ENCODE data around the gene SSR1.
"Not testable (repeated sequence)": the region's sequence is repeated elsewhere in the genome, so short reads cannot be mapped to it uniquely, and the experiment has no call there.

SSR1 gene

DNA sequence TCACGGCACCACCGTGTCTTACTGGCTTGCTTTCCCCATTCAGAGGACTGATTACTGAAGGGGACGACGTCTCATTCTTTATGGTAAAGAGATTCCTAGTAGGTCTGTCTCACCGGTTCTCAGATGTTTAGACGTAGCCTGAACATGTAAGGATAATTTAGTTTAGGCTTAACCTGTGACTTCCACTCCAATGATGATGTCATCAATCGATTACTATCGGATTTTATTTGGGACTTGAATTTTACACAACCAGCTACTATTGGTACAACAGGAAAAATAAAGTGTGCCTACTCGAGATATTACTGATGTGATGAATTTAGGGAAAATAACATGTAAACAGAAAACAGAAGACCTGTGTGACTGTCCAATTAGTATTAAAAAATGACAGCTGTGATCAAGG is 4.5 kb upstream of the SSR1 start:
- DNase-seq (ENCODE audit: low spot score): no peak

DNA sequence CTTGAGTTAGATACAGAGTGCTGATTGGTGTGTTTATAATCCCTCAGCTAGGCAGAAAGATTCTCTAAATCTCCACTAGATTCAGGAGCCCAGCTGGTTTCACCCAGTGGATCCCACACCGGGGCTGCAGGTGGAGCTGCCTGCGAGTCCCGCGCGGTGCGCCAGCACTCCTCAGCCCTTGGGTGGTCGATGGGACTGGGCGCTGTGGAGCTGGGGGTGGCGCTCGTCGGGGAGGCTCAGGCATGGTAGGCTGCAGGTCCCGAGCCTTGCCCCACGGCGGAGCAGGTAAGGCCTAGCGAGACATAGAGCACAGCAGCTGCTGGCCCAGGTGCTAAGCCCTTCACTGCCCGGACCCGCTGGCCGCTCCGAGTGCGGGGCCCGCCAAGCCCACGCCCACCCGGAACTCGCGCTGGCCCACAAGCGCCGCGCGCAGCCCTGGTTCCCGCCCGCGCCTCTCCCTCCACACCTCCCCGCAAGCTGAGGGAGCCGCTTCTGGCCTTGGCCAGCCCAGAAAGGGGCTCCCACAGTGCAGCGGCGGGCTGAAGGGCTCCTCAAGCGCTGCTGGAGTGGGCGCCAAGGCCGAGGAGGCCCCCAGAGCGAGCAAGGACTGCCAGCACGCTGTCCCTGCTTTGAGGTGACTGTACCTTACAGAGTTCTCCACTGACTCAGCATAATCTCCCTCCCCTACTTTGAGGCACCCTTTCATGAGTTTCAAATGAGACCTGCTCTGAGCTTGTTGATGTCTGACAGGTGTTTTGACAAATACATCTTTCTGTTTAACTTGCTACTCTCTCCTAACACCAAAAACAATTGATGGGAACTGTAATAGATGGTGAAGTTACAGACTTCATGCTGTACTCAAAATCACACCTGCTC is 3.9 kb upstream of the SSR1 start:
- DNase-seq (ENCODE audit: low spot score): no peak

DNA sequence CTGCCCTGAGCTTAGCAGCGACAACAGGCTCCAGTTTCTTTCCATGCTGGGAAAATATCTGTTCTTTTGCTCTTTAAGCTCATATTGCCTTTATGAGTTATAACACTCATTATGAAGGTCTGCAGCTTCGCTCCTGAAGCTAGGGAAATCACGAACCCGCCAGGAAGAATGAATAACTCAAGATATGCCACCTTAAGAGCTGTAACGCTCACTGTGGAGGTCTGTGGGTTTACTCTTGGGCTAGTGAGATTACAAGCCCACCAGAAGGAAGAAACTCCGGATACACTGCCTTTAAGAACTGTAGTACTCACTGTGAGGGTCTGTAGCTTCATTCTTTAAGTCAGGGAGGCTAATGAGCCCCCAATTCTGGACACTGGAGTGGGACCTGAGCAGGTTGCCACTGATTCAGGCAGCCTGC is 3.0 kb upstream of the SSR1 start:
- DNase-seq (ENCODE audit: low spot score): no peak

DNA sequence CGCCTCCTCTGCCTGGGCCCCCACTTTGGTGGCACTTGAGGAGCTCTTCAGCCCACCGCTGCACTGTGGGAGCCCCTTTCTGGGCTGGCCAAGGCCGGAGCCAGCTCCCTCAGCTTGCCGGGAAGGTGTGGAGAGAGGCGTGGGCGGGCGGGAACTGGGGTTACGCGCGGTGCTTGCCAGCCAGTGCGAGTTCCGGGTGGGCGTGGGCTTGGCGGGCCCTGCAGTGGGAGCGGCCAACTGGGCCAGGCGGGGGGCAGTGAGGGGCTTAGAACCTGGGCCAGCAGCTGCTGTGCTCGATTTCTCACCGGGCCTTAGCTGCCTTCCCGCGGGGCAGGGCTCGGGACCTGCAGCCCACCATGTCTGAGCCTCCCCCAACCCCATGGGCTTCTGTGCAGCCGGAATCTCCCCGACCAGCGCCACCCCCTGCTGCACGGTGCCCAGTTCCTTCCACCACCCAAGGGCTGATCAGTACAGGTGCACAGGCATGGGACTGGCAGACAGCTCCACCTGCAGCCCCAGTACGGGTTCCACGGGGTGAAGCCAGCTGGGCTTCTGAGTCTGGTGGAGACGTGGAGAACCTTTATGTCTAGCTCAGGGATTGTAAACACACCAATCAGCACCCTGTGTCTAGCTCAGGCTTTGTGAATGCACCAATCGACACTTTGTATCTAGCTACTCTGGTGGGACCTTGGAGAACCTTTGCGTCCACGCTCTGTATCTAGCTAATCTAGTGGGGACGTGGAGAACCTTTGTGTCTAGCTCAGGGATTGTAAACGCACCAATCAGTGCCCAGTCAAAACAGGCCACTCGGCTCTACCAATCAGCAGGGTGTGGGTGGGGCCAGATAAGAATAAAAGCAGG is 2.3 kb upstream of the SSR1 start:
- DNase-seq (ENCODE audit: low spot score): not testable (repeated sequence)

DNA sequence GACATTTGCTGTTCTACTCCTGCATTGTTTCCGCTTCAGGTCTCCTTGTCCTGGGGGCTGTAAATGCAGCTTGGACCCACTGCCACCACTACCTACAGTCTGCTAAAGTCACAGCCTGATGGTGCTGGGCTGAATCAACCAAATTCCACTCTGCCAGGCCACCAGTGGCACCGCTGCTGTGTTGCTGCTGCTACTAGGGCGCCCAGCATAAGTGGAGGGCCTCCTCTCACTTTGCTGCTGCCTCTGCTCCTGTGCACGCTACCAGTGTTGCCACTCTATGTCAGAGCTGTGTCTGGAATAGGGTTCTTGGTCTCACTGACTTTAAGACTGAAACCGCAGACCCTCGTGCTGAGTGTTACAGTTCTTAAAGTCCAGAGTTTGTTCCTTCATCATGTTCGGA is 1.4 kb upstream of the SSR1 start:
- DNase-seq (ENCODE audit: low spot score): no peak

DNA sequence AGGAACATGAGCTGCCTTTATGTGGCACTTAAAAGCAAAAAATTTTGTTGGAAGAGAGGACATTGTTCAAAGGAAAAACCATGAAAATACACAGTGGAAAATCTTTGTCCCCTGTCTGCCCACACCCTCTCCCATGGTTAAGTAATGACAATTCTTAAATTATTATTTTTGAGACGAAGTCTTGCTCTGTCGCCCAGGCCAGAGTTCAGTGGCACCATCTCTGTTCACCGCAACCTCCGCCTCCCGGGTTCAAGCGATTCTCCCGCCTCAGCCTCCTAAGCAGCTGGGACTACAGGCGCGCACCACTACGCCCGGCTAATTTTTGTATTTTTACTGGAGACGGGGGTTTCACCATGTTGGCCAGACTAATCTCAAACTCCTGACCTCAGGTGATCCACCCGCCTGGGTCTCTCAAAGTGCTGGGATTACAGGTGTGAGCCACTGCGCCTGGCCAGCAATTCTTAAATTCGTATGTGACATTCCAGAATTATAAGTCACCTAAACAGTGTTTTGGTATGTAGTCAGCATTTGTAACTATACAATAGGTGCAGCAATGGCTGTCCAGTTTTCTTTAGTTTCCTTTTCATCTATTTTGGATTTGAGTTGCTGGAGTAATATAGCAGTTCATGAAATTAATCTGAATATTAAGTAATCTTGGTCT is 636 bp upstream of the SSR1 start:
- DNase-seq (ENCODE audit: low spot score): no peak

DNA sequence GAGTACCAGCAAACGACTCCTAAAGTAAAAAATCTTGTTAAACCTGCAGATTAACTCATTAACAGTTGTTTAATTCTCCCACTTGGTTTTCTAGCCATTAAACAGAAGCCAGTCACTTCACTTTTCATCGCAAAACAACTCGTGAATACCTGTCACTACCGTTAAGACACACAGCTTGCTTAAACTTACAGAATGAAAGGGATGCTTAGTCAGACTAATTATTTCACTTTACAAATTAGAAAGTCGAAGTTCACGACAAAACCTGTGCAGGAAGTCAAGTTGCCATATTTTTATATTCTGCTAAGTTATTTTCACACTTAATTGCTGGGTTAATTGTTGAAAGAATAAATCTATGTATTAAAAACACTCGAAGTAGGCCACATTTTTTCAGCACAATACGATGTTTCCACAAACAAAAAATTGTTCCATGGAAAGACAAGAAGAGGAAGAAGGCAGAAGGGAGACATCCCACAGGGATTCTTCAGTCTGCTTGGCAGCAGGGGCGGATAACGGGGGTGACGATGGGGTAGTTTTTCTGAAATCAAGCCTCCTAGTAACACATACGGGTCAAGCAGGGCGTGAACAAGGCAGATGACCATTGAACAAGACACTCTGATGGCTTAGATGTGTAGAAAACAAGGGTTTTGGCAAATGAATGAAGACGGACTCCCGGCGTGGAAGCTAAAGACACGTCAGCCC is 933 bp downstream of the SSR1 start:
- no peak for DNase-seq (ENCODE audit: low spot score)

DNA sequence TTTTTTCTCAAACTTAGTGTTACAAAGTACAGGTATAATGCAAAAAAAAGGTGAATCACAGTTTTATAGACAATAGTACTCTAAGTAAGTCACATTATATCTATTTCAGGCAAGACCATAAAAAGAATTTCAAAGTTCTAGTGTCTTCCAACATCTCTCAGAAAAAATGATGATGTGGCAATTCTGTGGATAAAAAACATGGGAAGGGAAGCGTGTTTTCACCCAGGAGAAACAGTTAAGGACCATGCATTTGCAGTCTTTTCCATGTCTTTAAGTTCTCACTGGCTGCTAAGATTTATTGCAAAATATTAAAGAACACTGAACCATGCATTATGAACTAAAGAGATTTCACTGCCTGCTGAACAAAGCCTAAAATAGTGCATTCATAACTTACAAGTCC is 1.8 kb downstream of the SSR1 start:
- DNase-seq (ENCODE audit: low spot score): no peak

DNA sequence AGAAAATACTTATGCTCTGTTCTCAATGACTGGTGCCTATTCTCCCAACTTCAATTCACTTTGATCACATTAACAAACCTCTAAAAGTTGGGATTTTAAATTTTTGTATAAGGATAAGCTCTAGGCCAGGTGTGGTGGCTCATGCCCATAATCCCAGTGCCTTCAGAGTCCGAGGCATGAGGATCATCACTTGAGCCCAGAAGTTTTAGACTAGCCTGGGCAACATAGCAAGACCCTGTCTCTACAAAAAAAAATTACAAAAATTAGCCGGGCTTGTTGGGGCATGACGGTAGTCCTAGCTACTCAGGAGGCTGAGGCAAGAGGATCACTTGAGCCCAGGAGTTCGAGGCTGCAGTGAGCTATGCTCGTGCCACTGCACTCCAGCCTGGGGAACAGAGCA is 3.9 kb downstream of the SSR1 start:
- DNase-seq (ENCODE audit: low spot score): no peak

DNA sequence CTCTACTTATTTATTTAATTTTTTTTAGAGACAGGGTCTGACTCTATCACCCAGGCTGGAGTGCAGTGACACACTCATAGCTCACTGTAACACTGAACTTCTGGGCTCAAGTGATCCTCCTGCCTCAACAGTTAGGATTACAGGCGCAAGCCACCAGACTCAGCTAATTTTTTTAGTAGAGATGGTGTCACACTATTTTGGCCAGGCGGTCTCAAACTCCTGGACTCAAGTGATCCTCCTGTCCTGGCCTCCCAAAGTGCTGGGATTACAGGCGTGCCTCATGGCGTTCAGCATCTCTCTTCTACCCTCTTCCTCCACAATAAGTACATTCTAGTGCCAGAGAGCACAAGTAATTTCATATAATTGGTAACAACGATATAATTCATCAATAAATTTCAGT is 5.5 kb downstream of the SSR1 start:
- DNase-seq (ENCODE audit: low spot score): no peak

DNA sequence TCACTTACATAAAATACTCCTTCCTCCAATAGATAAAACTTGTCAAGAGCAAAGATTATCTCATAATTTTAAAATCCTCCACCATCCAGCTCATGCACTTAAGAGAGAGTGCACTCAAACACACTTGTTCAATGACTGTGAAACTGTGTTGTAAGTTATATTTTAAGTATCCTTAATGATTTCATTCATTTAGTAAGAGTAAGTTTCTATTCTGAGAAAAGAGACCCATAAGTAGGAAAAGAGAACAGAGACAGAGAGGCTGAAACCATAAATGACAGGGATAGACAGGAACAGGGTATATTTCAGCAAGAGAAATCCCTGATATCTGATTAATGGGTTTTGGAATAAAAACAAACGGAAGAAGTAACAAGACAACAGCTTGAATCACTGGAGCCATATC is 8.2 kb downstream of the SSR1 start:
- no peak for DNase-seq (ENCODE audit: low spot score)

DNA sequence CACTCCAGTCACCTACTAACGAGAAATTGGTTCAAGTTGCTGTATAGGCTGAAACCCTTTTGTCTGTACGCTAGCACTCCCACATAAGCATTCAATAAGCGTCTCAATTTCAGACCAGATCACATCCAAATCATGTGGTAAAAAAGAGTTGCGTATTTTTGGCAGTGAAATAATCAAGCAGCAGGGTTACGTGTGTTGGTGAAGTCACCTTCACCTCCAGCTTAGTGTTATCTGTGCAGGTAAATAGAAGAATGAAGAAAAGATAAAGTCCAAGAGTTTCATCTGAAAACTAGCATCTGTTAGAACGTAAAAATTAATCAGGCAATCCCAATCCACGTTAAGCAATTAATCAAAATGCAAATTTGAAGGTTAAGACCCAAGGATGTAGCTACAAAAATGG is 11.3 kb downstream of the SSR1 start:
- DNase-seq (ENCODE audit: low spot score): no peak

DNA sequence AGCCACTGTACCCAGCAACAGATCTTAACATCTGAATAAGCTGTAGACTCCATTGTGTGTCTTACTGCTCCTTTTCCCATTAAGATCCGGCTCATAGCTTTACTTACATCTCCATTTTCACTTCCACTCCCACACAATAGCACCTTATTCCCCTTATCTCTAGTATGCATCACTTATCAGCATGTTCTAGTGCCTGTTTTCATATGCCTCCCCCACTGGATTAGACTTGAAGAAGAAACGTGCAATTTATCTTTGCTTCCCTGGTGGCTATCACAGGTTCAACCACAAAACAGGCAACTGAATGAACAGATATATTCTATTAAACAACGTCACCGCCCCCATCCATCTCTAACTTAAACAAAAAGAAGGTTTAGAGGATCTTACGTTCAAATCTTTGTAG is 12.1 kb downstream of the SSR1 start:
- no peak for DNase-seq (ENCODE audit: low spot score)

DNA sequence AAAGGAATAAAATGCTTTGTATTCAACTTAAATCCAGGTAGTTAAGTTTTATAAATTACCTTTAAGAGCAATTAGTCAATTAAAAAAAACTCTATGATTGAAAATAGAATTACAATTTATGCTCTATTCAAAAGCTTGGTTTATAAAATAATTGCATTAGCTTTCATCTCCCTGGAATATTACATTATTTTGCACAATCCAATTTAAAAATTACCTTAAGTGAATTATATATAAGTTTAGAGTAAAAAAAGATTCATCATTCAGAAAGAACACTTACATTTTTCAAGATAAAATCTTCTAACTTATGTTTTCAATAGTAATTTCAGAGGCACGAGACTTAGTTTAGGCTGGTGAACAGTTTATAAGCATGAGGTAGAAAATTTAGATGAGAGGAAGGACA is 14.9 kb downstream of the SSR1 start:
- DNase-seq (ENCODE audit: low spot score): no peak

DNA sequence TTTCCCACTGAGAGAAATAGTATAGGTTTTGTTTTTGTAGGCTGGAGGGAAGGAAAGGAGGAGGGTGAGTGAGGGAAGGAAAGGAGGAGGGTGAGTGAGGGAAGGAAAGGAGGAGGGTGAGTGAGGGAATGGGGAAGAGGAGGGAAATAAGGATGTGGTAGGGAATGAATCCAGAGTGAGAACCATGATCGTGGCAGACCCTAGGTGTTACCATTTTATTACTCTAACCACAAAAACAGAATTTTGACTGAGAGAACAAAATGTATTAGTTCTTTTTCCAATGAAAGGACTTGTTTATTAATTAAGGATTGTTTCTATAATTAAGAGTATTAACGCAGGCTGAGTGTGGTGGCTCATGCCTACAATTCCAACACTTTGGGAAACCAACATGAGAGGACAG is 16.4 kb downstream of the SSR1 start:
- DNase-seq (ENCODE audit: low spot score): no peak

DNA sequence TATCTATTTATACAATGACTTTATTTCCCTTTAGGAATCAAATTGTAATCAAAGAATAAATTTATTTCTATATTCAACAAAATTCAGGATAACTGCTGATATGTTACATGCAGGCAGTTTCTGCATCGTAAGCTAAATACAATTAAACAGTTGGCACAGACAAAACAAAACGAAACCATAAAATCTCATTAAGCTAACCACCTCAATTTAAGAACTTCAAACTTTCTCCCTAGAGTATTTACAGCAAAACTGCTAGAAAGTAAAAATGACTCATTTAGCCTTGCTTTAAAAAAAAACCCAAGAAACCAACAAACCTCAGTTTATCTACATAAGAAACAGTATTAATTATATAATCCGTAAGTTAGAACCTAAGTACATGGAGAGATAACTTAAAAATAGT is 17.1 kb downstream of the SSR1 start:
- DNase-seq (ENCODE audit: low spot score): no peak

DNA sequence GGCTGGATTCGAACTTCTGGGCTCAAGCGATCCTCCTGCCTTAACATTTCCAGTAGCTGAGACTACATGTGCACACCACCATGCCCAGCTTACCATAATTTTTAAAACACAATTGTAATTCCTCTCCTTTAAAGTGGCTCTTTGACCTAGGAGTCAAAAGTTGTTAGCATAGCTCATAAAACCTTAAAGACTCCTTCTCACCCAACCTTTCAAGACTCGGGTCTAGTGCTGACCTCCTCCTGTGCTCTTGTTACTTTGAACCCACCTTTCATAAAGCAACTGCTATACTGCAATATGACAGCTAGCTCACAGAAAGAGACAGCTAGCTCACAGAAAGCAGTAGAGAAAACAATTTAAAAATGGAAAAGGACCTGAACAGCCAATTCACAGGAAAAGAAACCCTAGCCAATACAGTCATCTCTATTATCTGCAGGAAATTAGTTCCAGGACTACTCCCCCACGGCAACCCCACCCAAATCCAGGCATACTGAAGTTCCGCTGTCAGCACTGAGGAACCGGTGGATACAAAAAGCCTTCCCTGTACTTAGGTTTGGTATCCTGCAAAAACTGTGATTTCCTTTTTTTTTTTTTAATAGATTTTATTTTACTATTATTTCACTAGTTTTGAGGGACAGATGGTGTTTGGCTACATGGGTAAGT is 20.3 kb downstream of the SSR1 start:
- DNase-seq (ENCODE audit: low spot score): no peak

DNA sequence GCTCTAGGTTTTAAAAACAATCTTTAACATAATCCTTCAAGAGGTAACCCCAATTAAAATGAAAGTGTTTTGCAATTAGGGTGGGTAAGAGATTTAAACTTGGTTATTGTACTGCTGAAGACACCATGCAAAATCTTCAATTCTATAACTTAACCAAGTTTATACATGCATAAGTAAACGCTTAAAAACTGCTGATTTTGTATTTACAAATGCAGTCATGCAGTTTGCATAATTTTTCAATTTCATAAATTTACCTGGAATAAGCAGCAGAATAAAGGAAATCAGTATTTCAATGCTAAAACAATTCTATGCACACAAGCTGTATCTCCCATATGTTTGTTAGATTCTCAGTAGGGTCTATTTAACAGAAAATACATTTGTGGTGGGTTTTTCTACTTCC is 22.9 kb downstream of the SSR1 start:
- no peak for DNase-seq (ENCODE audit: low spot score)

DNA sequence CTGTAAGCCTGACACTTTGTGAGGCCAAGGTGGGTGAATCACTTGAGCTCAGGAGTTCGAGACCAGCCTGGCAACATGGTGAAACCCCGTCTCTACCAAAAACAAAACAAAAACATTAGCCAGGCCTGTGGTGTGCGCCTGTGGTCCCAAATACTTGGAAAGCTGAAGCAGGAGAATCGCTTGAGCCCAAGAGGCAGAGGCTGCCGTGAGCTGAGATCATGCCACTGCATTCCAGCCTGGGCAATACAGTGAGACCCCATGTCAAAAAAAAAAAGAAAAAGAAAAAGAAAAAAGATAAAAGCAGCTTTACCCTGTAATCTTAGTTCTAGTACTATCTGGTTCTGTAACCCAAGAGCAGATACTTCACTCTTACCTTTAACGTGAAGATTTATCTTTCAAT is 27.6 kb downstream of the SSR1 start:
- no peak for DNase-seq (ENCODE audit: low spot score)

DNA sequence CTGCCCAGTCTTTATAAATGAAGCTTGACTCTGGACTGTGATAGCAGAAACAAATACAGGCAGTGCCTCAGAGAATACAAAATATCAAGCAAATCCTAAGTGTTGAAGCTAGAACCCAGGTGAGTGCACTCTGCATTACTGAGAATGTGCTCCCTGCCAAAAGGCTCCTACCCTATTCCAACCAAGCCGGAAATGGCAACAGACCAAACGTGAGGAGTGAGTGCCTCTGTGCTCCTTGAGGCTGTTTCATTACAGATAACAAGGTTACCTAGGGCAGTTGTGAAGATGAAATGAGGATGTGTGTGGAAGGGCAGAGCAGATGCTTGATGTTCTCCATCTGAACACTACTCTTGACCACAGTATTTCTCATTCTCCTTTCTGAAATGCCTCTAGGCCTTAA is 29.3 kb downstream of the SSR1 start:
- DNase-seq (ENCODE audit: low spot score): no peak

DNA sequence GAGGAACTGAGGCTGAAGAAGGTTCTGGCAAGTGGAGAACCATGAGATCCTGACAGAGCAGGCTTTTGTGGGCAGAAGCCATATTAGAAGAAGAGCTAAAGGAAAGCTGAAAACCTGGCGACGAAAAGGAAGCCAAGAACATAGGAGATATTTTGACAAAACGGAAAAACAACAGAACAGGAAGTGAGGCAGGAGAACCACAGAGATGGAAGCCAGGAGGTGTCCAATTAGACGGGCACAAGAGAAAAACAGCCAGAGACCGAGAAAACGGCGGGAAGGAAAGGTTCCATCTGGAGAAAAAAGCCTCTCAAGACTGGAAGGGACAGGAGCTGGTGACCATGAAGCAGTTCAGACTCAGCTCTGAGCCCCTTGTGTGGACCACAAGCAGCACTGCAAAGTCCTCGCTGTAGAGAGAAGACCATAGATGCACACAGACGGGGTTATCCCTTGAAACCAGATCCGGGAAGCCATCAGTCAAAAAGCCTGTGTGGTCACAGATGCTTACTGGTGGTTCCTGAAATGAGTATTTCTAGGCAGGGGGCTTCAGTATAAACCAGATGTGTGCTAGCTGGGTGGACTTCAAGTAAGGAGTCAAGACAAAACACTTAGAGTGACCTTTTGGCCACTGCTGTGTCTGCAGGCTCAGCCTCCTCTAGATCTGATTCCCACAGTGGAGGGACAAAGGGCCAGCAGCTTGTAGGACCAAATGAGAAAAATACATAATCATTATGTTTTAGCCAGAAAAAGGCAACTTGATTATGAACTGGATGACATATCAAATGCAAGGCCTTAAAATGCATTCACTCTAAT is 30.7 kb downstream of the SSR1 start:
- DNase-seq (ENCODE audit: low spot score): no peak

All from hematopoietic multipotent progenitor cell treated with erythropoietin and hydrocortisone succinate and interleukin-3 and kit ligand, for 15 days (in vitro differentiated cells).